HEK293 (cell line): ENCODE results near the gene MSH6.

Experiments
- CTCF ChIA-PET: fragments of 350-600 bp; formaldehyde crosslinking; extraction: SDS; loops from one replicate; lab custom pipeline; 2021; ENCODE audit warnings: antibody characterized with exemption; lab: Yijun Ruan, JAX
- POLR2A ChIA-PET: fragments of 300-600 bp; formaldehyde crosslinking; extraction: SDS; loops from one replicate; lab custom pipeline; 2020; ENCODE audit warnings: antibody characterized with exemption, inconsistent platforms; lab: Yijun Ruan, JAX
- H3K27ac ChIP-seq: fragments of 200-500 bp; sonication (Bioruptor generic); 2 replicates; pipeline ENCODE4 v1.5.1; 2014; ENCODE audit warnings: low read depth, low read length, control low read depth, inconsistent platforms; ENCODE audit errors: extremely low read depth
- H3K36me3 ChIP-seq, 2 experiments: fragments of 200-500 bp in 1 of 2; sonication (Bioruptor generic) in 1 of 2; 1 replicate in 1 of 2; 2 replicates in 1 of 2; pipeline ENCODE4 v1.5.1; 2014 to 2017; ENCODE audit warnings: inconsistent platforms in 2 of 2, low read length in 2 of 2; ENCODE audit not compliant: control insufficient read depth in 2 of 2, insufficient read depth in 1 of 2
- H3K4me1 ChIP-seq: fragments of 200-500 bp; sonication (Bioruptor generic); 2 replicates; pipeline ENCODE4 v1.5.1; 2014; ENCODE audit warnings: mild to moderate bottlenecking, low read length, inconsistent platforms; ENCODE audit not compliant: control insufficient read depth, insufficient read depth
- H3K4me3 ChIP-seq: 2 replicates; pipeline ENCODE4 v1.5.1; 2011; ENCODE audit warnings: low read depth, mild to moderate bottlenecking, control low read depth, low read length, moderate library complexity
- H3K9me3 ChIP-seq: fragments of 200-500 bp; sonication (Bioruptor generic); 2 replicates; pipeline ENCODE4 v1.5.1; 2014; ENCODE audit warnings: low read depth, low read length, inconsistent platforms; ENCODE audit not compliant: control insufficient read depth, insufficient read depth
- FEZF1 ChIP-seq: fragments of 450-650 bp; formaldehyde crosslinking; IDR thresholded peaks from 2 replicates; pipeline ENCODE4 v1.5.1; 2016; ENCODE audit warnings: missing biosample characterization, missing genetic modification characterization
- IKZF3 ChIP-seq: fragments of 450-650 bp; IDR thresholded peaks from 2 replicates; pipeline ENCODE4 v1.5.0; 2018; ENCODE audit warnings: missing biosample characterization, mild to moderate bottlenecking, missing genetic modification characterization, moderate library complexity
- KLF16 ChIP-seq: fragments of 450-650 bp; formaldehyde crosslinking; IDR thresholded peaks from 2 replicates; pipeline ENCODE4 v1.5.1; 2017; ENCODE audit warnings: missing biosample characterization, missing genetic modification characterization
- OVOL3 ChIP-seq: fragments of 450-650 bp; formaldehyde crosslinking; IDR thresholded peaks from 2 replicates; pipeline ENCODE4 v1.5.1; 2016; ENCODE audit warnings: missing biosample characterization, missing genetic modification characterization
- TRIM28 ChIP-seq: IDR thresholded peaks from 2 replicates; pipeline ENCODE4 v1.6.1; 2011; ENCODE audit warnings: low read length, control low read depth, borderline replicate concordance
- ZBTB11 ChIP-seq: fragments of 450-650 bp; formaldehyde crosslinking; conservative IDR thresholded peaks from 2 replicates; pipeline ENCODE4 v1.5.1; 2016; ENCODE audit warnings: low read depth, missing biosample characterization, missing genetic modification characterization
- ZNF121 ChIP-seq: fragments of 450-650 bp; formaldehyde crosslinking; IDR thresholded peaks from 2 replicates; pipeline ENCODE4 v1.5.1; 2016; ENCODE audit warnings: missing biosample characterization, missing genetic modification characterization
- ZNF184 ChIP-seq: fragments of 450-650 bp; IDR thresholded peaks from 2 replicates; pipeline ENCODE4 v1.5.1; 2018; ENCODE audit warnings: missing biosample characterization, mild to moderate bottlenecking, missing genetic modification characterization
- ZNF223 ChIP-seq: fragments of 450-650 bp; formaldehyde crosslinking; IDR thresholded peaks from 2 replicates; pipeline ENCODE4 v1.5.1; 2016; ENCODE audit warnings: missing biosample characterization, missing genetic modification characterization
- ZNF37A ChIP-seq: fragments of 450-650 bp; IDR thresholded peaks from 2 replicates; pipeline ENCODE4 v1.5.1; 2018; ENCODE audit warnings: missing biosample characterization, missing genetic modification characterization
- ZNF426 ChIP-seq: fragments of 450-650 bp; formaldehyde crosslinking; IDR thresholded peaks from 2 replicates; pipeline ENCODE4 v1.5.1; 2017; ENCODE audit warnings: missing biosample characterization, missing genetic modification characterization, mild to moderate bottlenecking, inconsistent platforms, moderate library complexity
- ZNF449 ChIP-seq: fragments of 450-650 bp; formaldehyde crosslinking; IDR thresholded peaks from 2 replicates; pipeline ENCODE4 v1.5.1; 2017; ENCODE audit warnings: missing biosample characterization, mild to moderate bottlenecking, missing genetic modification characterization, moderate library complexity
- ZNF501 ChIP-seq: fragments of 450-650 bp; formaldehyde crosslinking; IDR thresholded peaks from 2 replicates; pipeline ENCODE4 v1.5.1; 2016; ENCODE audit warnings: missing biosample characterization, missing genetic modification characterization
- ZNF521 ChIP-seq: fragments of 450-650 bp; formaldehyde crosslinking; IDR thresholded peaks from 2 replicates; pipeline ENCODE4 v1.5.1; 2017; ENCODE audit warnings: missing biosample characterization, mild to moderate bottlenecking, missing genetic modification characterization
- ZNF596 ChIP-seq: fragments of 450-650 bp; IDR thresholded peaks from 2 replicates; pipeline ENCODE4 v1.5.0; 2018; ENCODE audit warnings: missing biosample characterization, mild to moderate bottlenecking, missing genetic modification characterization, moderate library complexity
- ZNF670 ChIP-seq: fragments of 450-650 bp; formaldehyde crosslinking; IDR thresholded peaks from 2 replicates; pipeline ENCODE4 v1.5.1; 2016; ENCODE audit warnings: missing biosample characterization, missing genetic modification characterization, low read depth
- ZNF677 ChIP-seq: fragments of 450-650 bp; IDR thresholded peaks from 2 replicates; pipeline ENCODE4 v1.5.0; 2018; ENCODE audit warnings: missing biosample characterization, mild to moderate bottlenecking, missing genetic modification characterization, moderate library complexity
- ZNF830 ChIP-seq: fragments of 450-650 bp; IDR thresholded peaks from 2 replicates; pipeline ENCODE4 v1.5.0; 2018; ENCODE audit warnings: missing biosample characterization, missing genetic modification characterization, low read depth, mild to moderate bottlenecking, moderate library complexity
- ZSCAN16 ChIP-seq: fragments of 450-650 bp; formaldehyde crosslinking; IDR thresholded peaks from 2 replicates; pipeline ENCODE4 v1.5.1; 2016; ENCODE audit warnings: missing biosample characterization, missing genetic modification characterization

Gene MSH6

DNA sequence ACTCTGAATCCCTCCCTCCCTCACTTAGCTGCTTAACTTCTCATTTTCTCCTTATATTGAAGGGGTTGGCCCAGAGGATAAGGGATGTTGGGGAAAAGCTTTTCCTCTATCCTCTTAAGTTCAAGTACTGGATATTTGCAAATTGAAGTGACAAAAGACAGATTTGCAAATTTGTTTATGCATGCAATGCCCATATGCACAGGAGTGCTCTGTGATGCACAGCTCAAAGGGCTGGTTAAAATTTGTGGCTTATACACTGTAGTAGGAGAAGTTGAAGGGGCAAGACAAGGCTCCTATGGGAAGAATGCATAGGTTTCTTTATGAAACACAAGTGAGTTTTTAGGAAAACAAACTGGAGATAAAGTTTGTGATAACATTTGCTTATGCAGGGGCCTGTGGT lies 8.4 kb upstream of the MSH6 start:
- Histone ChIP-seq H3K4me3 (no peak overlapping the region), H3K4me1 (no peaks in the 10 kb centered on the region; the same call in 1 of the 2 replicates), H3K36me3 (no peaks in the 10 kb centered on the region), H3K27ac (no peak overlapping the region), H3K9me3 (no peaks in the 10 kb centered on the region)
- ChIA-PET CTCF (interaction anchor here (0.9 to 1.2 kb wide), 2 partner anchors 16 to 337 kb away, joined by 3 to 4 read pairs; no protein-coding TSS in a partner anchor), POLR2A (interaction anchor here (0.6 to 2.1 kb wide), 2 partner anchors 8 to 439 kb away, joined by 5 to 6 read pairs; partner anchors contain the start of gene MSH6)
- no peak for TF ChIP-seq TRIM28
- no peak for TF ChIP-seq ZNF184 (tag by site-specific recombination)
- no peak for TF ChIP-seq ZNF596 (tag by site-specific recombination)
- TF ChIP-seq ZNF449 (tag by site-specific recombination), result no peak
- no peak for TF ChIP-seq ZNF521 (tag by site-specific recombination)
- no peak for TF ChIP-seq ZNF501 (tag by site-specific recombination)
- TF ChIP-seq ZSCAN16, result no peak
- TF ChIP-seq FEZF1 (tag by site-specific recombination), result no peak
- no peak for TF ChIP-seq ZNF670 (tag by site-specific recombination)
- no peak for TF ChIP-seq ZNF830 (tag by site-specific recombination)

- no peaks in the 10 kb centered on the region for H3K9me3 ChIP-seq
- ChIA-PET CTCF (interaction anchor here (0.7 to 2.6 kb wide), 3 partner anchors 10 to 604 kb away, joined by 3 to 9 read pairs (median 3); no protein-coding TSS in a partner anchor), POLR2A (no interaction called here)
- no peaks in the 10 kb centered on the region; the same call in 1 of the 2 replicates for H3K4me1 ChIP-seq
- H3K27ac ChIP-seq, result no peak overlapping the region
- no peak overlapping the region for H3K4me3 ChIP-seq
- H3K36me3 ChIP-seq, result no peaks in the 10 kb centered on the region
- TF ChIP-seq ZNF426 (tag by site-specific recombination) (no peak), ZNF677 (tag by site-specific recombination) (no peak), IKZF3 (no peak), KLF16 (no peak)
These were observed 5.5 kb upstream of the MSH6 start for GRCh38 chr2:47777277-47777937.

DNA sequence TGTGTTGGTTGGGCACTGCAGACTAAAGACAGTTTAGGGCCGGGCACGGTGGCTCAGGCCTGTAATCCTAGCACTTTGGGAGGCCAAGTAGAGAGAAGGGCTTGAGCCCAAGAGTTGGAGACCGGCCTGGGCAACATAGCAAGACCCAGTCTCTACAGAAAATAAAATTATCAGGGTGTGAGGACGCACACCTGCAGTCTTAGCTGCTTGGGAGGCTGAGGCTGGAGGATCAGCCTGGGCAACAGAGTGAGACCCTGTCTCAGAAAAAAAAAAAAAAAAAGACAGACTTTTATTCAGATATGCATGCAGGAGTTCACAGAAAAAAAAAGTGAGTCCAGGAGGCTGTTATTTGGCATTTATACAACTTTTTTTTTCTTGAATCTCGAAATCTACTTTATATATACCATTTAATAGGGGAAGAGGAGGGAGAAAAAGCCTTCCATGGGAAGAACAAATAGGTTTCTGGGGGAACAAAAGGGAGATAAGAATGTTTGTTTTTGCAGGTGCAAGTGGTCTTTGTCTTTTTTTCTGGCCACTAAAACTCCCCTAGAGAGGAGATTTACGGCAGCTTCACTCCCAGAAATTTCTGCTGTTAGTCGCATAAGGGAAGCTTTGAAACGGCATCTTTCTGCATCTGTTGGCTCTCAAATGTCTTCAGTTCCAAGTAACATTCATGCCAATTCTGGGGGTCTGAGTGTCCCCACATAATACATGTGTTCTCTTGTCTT lies 4.1 kb upstream of the MSH6 start:
- POLR2A ChIA-PET, result no interaction called here

More for the DNA sequence above, 4.1 kb upstream of the MSH6 start:
- CTCF ChIA-PET, result interaction anchor here (0.6 to 2.6 kb wide), 3 partner anchors 11 to 451 kb away, joined by 3 to 9 read pairs (median 3); no protein-coding TSS in a partner anchor
- Histone ChIP-seq H3K9me3 (no peaks in the 10 kb centered on the region), H3K27ac (no peak overlapping the region), H3K36me3 (no peaks in the 10 kb centered on the region), H3K4me1 (no peaks in the 10 kb centered on the region; the same call in 1 of the 2 replicates), H3K4me3 (no peak overlapping the region)
- TF ChIP-seq ZNF223 (tag by site-specific recombination), result no peak
- no peak for TF ChIP-seq ZNF37A (tag by site-specific recombination)
- TF ChIP-seq ZBTB11 (tag by site-specific recombination), result no peak
- TF ChIP-seq ZNF121 (tag by site-specific recombination), result 0 out of 2 replicates have a peak, but pooled peaks have one; percentile 23
- TF ChIP-seq OVOL3 (tag by site-specific recombination), result no peak
